RWPE1 (cell line): ENCODE measurements around the gene CDC45.

Experiments
- CTCF ChIA-PET: fragments of 350-600 bp; sonication (Branson Sonifier 250); formaldehyde crosslinking; extraction: SDS; loops from one replicate; lab custom pipeline; 2021; lab: Yijun Ruan, JAX
- POLR2A ChIA-PET: fragments of 400-600 bp; formaldehyde crosslinking; extraction: SDS; loops from one replicate; lab custom pipeline; 2020; ENCODE audit warnings: antibody characterized with exemption; ENCODE audit not compliant: low non-redundant PET; lab: Yijun Ruan, JAX
- DNase-seq: peaks from one replicate; pipeline ENCODE4 v3.0.0; 2012; ENCODE audit warnings: low spot score
- H3K27ac ChIP-seq: fragments of 450-650 bp; 2 replicates; pipeline ENCODE4 v1.5.1; 2017
- CTCF ChIP-seq: fragments of 450-650 bp; conservative IDR thresholded peaks from 2 replicates; pipeline ENCODE4 v1.5.1; 2017; ENCODE audit warnings: low read depth, mild to moderate bottlenecking

CDC45 gene

DNA sequence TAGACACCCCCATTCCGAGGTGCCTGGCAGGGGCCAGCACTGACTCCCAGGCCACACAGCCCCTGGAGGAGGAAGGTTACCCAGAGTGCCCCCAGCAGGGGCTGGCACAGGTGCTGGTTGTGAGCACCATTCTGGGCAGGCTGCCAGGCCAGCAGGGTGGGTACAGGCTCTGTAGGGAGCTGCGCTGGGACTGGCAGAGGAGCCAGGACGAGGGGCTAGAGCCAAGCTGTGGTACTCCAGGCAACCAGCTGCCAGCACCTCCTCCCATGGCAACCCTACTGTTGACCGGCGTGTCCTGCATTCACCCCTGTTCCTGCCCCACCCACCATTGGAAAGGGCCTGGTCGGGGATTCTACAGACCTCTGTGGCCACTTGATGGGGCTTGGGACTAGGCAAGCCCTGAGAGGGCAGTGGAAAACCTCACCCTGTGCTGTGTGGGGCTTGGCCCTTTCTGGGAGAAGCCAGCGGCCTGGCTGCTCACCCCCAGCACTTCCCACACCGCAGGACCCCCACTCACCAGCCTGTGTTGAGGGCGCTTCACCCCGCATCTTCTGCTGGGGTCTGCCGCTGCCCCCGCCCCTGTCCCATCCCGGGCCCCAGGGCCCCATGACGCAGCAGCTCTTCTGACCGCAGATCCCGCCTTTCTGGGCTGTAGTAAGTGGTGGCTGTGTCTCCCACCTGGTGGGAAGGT, 42.6 kb downstream of the CDC45 start:
- no peak for DNase-seq
- H3K27ac ChIP-seq = peak overlapping the region; percentile 41
- ChIA-PET POLR2A (no interaction called here), CTCF (no interaction called here)
- TF ChIP-seq CTCF = no peak

GRCh38 chr22:19522881-19523239, 43.1 kb downstream of the CDC45 start:
- H3K27ac ChIP-seq = no peak overlapping the region
- no peak for TF ChIP-seq CTCF
- CTCF ChIA-PET = no interaction called here
- POLR2A ChIA-PET = no interaction called here
- DNase-seq = no peak

DNA sequence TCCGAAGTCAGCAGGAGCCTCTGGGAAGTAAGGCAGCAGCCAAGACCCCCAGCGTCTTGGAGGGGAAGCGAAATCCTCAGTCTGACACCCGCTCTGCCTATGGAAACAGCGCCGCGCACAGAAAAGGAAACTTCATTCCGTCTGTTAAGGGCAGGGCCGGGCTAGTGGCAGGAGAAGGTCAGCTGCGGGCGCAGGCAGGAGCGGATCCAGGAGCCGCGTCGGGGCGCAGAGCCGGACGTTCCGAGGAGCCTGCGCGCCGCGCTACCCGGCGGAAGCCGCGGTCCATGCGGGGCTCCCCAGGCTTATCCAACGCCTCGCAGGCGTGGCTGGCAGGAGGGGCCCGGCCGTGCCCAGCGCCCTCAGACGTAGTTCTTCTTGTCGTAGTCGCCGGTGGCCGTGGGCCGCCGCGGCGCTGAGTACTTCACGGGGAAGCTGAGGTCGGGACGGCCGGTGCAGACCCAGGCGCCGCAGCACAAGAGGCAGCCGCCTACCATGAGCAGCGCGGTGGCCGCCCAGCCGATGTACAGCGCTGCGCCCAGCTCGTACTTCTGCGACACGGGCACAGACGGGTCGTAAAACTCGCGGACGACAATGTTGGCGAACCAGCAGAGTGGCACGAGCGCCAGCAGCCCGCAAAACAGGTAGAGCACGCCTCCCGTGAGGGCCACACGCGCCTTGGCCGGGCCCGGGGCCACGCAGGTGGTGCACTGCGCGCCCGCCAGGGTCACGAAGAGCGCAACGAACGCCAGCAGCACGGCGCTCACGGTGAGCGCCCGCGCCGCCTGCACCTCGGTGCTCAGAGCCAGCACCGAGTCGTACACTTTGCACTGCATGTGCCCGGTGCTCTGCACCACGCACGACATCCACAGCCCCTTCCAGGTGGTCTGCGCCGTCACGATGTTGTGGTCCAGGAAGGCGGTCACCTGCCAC, 43.8 kb downstream of the CDC45 start:
- TF ChIP-seq CTCF = no peak
- DNase-seq = no peak
- ChIA-PET CTCF (no interaction called here), POLR2A (no interaction called here)
- H3K27ac ChIP-seq = no peak overlapping the region

- CTCF ChIA-PET = no interaction called here
- no peak for DNase-seq
- no peak for TF ChIP-seq CTCF
- no peak within 1 kb of the TSS for H3K27ac ChIP-seq
- POLR2A ChIA-PET = no interaction called here
Measured at GRCh38 chr22:19524170-19525115, 44.7 kb downstream of the CDC45 start, which contains the start of gene CLDN5. TSS of gene CLDN5 (minus strand) at chr22:19524410. CDS start at chr22:19524255, 155 bp downstream.

- no peak for TF ChIP-seq CTCF
- DNase-seq = no peak
- ChIA-PET CTCF (no interaction called here), POLR2A (no interaction called here)
- H3K27ac ChIP-seq = no peak overlapping the region
Measured at GRCh38 chr22:19525116-19525660, 45.5 kb downstream of the CDC45 start.
